IMR-90 (cell line): ENCODE measurements around the gene CARD19.

Experiments
- CEBPB ChIP-seq: IDR thresholded peaks from 2 replicates; pipeline ENCODE4 v1.6.1; 2012; ENCODE audit warnings: low read depth, low read length, improper control_type of control experiment
- MAZ ChIP-seq: IDR thresholded peaks from 2 replicates; pipeline ENCODE4 v1.6.1; 2012; ENCODE audit warnings: low read depth, mild to moderate bottlenecking, low read length, improper control_type of control experiment, moderate library complexity, borderline replicate concordance
- POLR2A ChIP-seq: IDR thresholded peaks from 2 replicates; pipeline ENCODE4 v1.6.1; 2012; ENCODE audit warnings: mild to moderate bottlenecking, low read depth, low read length
- RFX5 ChIP-seq: IDR thresholded peaks from 2 replicates; pipeline ENCODE4 v1.8.0; 2012; ENCODE audit warnings: low read depth, mild to moderate bottlenecking, low read length, moderate library complexity
- TF ChIP-seq, protein P1 (sequence below): conservative IDR thresholded peaks from 2 replicates; pipeline ENCODE4 v1.5.1; 2012; ENCODE audit warnings: mild to moderate bottlenecking, low read depth, low read length, improper control_type of control experiment
- TF ChIP-seq, protein P2 (sequence below): fragments of 150-350 bp; IDR thresholded peaks from 2 replicates; pipeline ENCODE4 v1.6.1; 2016; ENCODE audit warnings: low read depth, mild to moderate bottlenecking, low read length, moderate library complexity, borderline replicate concordance

DNA sequence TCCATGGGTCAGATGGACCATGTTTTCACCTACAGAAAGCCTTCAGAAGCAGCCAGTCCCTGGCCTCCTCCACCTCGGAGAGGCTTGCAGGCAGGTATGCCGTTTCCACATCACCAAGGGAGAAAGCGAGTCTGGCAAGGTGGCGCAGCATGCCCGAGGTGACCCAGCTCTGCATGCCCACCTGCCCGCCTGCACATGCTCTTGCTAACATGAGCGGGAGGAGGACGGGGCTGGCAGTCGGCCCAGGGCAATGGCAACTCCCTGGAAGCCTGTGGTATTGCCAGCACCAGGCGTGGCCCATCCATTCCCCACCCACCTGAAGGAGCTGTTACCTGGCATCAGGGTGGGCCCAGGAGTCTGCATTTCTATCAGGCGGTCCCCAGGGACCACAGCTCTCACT is 41.3 kb downstream of the CARD19 start:
- TF ChIP-seq, protein P1, sequence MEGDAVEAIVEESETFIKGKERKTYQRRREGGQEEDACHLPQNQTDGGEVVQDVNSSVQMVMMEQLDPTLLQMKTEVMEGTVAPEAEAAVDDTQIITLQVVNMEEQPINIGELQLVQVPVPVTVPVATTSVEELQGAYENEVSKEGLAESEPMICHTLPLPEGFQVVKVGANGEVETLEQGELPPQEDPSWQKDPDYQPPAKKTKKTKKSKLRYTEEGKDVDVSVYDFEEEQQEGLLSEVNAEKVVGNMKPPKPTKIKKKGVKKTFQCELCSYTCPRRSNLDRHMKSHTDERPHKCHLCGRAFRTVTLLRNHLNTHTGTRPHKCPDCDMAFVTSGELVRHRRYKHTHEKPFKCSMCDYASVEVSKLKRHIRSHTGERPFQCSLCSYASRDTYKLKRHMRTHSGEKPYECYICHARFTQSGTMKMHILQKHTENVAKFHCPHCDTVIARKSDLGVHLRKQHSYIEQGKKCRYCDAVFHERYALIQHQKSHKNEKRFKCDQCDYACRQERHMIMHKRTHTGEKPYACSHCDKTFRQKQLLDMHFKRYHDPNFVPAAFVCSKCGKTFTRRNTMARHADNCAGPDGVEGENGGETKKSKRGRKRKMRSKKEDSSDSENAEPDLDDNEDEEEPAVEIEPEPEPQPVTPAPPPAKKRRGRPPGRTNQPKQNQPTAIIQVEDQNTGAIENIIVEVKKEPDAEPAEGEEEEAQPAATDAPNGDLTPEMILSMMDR, result no peak
- TF ChIP-seq, protein P2, sequence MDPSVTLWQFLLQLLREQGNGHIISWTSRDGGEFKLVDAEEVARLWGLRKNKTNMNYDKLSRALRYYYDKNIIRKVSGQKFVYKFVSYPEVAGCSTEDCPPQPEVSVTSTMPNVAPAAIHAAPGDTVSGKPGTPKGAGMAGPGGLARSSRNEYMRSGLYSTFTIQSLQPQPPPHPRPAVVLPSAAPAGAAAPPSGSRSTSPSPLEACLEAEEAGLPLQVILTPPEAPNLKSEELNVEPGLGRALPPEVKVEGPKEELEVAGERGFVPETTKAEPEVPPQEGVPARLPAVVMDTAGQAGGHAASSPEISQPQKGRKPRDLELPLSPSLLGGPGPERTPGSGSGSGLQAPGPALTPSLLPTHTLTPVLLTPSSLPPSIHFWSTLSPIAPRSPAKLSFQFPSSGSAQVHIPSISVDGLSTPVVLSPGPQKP, result no peak
- TF ChIP-seq CEBPB (no peak), RFX5 (no peak), POLR2A (no peak), MAZ (no peak)
